IgD-negative memory B cell (primary cell): Measurements from ENCODE around the gene C22orf15. TPM values are rescaled to one million over a fixed set of nuclear protein-coding genes. Genes with fewer than 3 reads are reported as not detected.

Experiments used
- H3K27ac Mint-ChIP-seq, 3 donors: one replicate each; pipeline ENCODE4 v1.8.0; 2020 to 2022; ENCODE audit warnings: mild to moderate bottlenecking in 3 of 3, mixed read lengths in 3 of 3, moderate library complexity in 1 of 3
- H3K27me3 Mint-ChIP-seq: one replicate; pipeline ENCODE4 v1.8.0; 2021; ENCODE audit warnings: mixed read lengths
- H3K36me3 Mint-ChIP-seq: one replicate; pipeline ENCODE4 v1.8.0; 2020; ENCODE audit warnings: mild to moderate bottlenecking, mixed read lengths
- H3K4me1 Mint-ChIP-seq, 3 donors: one replicate each; pipeline ENCODE4 v1.8.0; 2020 to 2022; ENCODE audit warnings: mixed read lengths in 3 of 3, mild to moderate bottlenecking in 1 of 3
- H3K4me3 Mint-ChIP-seq, 4 donors: one replicate each; pipeline ENCODE4 v1.8.0; 2020 to 2022; ENCODE audit warnings: mild to moderate bottlenecking in 4 of 4, mixed read lengths in 4 of 4, moderate library complexity in 3 of 4
- H3K9me3 Mint-ChIP-seq, 3 donors: one replicate each; pipeline ENCODE4 v1.8.0; 2020 to 2021; ENCODE audit warnings: mixed read lengths in 3 of 3, mild to moderate bottlenecking in 1 of 3
- polyA plus RNA-seq: library from polyadenylated mRNA; unstranded; fragments of 300-500 nt; fragmentation: Illumina TruSeq; gene quantifications from one replicate; pipeline ENCODE4 v1.2.3, GENCODE V29; 2021

Gene C22orf15
- polyA plus RNA-seq, 1 donor from 2014 or later, result not detected

GRCh38 chr22:23801238-23801821, 38.5 kb downstream of the C22orf15 start:
- peaks cover 4% of the 10 kb centered on the region for H3K36me3 Mint-ChIP-seq
- H3K4me1 Mint-ChIP-seq, result peaks cover 47 to 64% (median 63%) of the 10 kb centered on the region in 3 donors
- peak overlapping the region; percentile 97 to 99 (median 99) for H3K27ac Mint-ChIP-seq
- peaks cover 1% of the 10 kb centered on the region for H3K27me3 Mint-ChIP-seq
- H3K9me3 Mint-ChIP-seq, result peaks cover 0 to 2% (median 0%) of the 10 kb centered on the region in 3 donors
- H3K4me3 Mint-ChIP-seq, result peak overlapping the region; percentile 74 to 96 (median 89)

GRCh38 chr22:23801886-23802377, 39.1 kb downstream of the C22orf15 start:
- Mint-ChIP-seq H3K27ac (peak overlapping the region; percentile 97 to 99 (median 99)), H3K9me3 (peaks cover 0 to 2% (median 0%) of the 10 kb centered on the region in 3 donors), H3K27me3 (peaks cover 1% of the 10 kb centered on the region), H3K36me3 (peaks cover 4% of the 10 kb centered on the region), H3K4me1 (peaks cover 51 to 68% (median 67%) of the 10 kb centered on the region in 3 donors), H3K4me3 (peak overlapping the region in 3 of 4 donors; percentile 83 to 96 (median 95))

- Mint-ChIP-seq H3K27me3 (peaks cover 1% of the 10 kb centered on the region), H3K9me3 (peaks cover 0 to 2% (median 0%) of the 10 kb centered on the region in 3 donors), H3K36me3 (peaks cover 6% of the 10 kb centered on the region), H3K4me3 (peak overlapping the region; percentile 83 to 96 (median 93)), H3K27ac (peak overlapping the region; percentile 90 to 99 (median 97)), H3K4me1 (peaks cover 53 to 70% (median 67%) of the 10 kb centered on the region in 3 donors)
Observed at GRCh38 chr22:23803001-23803819, 40.4 kb downstream of the C22orf15 start.

- peaks cover 47 to 63% (median 58%) of the 10 kb centered on the region in 3 donors for H3K4me1 Mint-ChIP-seq
- H3K36me3 Mint-ChIP-seq, result peaks cover 4% of the 10 kb centered on the region
- no peaks in the 10 kb centered on the region for H3K9me3 Mint-ChIP-seq
- H3K27ac Mint-ChIP-seq, result peak overlapping the region; percentile 89 to 99 (median 97)
- peak overlapping the region; percentile 83 to 96 (median 93) for H3K4me3 Mint-ChIP-seq
- peaks cover 1% of the 10 kb centered on the region for H3K27me3 Mint-ChIP-seq
Observed at GRCh38 chr22:23804781-23805291, 42.0 kb downstream of the C22orf15 start.

GRCh38 chr22:23806837-23807236, 44.0 kb downstream of the C22orf15 start:
- Mint-ChIP-seq H3K27ac (peak overlapping the region; percentile 59 to 99 (median 97)), H3K4me3 (peak overlapping the region; percentile 30 to 95 (median 91)), H3K27me3 (no peaks in the 10 kb centered on the region), H3K4me1 (peaks cover 38 to 54% (median 50%) of the 10 kb centered on the region in 3 donors), H3K36me3 (peaks cover 11% of the 10 kb centered on the region), H3K9me3 (no peaks in the 10 kb centered on the region)

GRCh38 chr22:23812378-23812777, 49.6 kb downstream of the C22orf15 start:
- H3K27me3 Mint-ChIP-seq, result no peaks in the 10 kb centered on the region
- H3K27ac Mint-ChIP-seq, result no peak overlapping the region
- peaks cover 17 to 25% (median 24%) of the 10 kb centered on the region in 3 donors for H3K4me1 Mint-ChIP-seq
- no peak overlapping the region for H3K4me3 Mint-ChIP-seq
- peaks cover 13% of the 10 kb centered on the region for H3K36me3 Mint-ChIP-seq
- no peaks in the 10 kb centered on the region for H3K9me3 Mint-ChIP-seq

Other genes starting within 250 kb of the C22orf15 start
- gene IGLL1, start 182.7 kb upstream of the C22orf15 start, polyA plus RNA-seq, result not detected
- not detected for gene DRICH1, start 130.7 kb upstream of the C22orf15 start, polyA plus RNA-seq
- gene RGL4, start 72.0 kb upstream of the C22orf15 start, polyA plus RNA-seq, result 3.7 TPM
- 0.20 TPM for gene ZNF70, start 11.9 kb upstream of the C22orf15 start, polyA plus RNA-seq
- 1,081 TPM for gene VPREB3, start 8.6 kb upstream of the C22orf15 start, polyA plus RNA-seq
- gene CHCHD10, start 5.0 kb downstream of the C22orf15 start, polyA plus RNA-seq, result 70.6 TPM
- 6.6 TPM for gene MMP11, start 9.9 kb downstream of the C22orf15 start, polyA plus RNA-seq
- 117 TPM for gene SMARCB1, start 24.0 kb downstream of the C22orf15 start, polyA plus RNA-seq
- 49.4 TPM for gene DERL3, start 76.0 kb downstream of the C22orf15 start, polyA plus RNA-seq
- 20.7 TPM for gene SLC2A11, start 94.9 kb downstream of the C22orf15 start, polyA plus RNA-seq
- 1,216 TPM for gene MIF, start 131.4 kb downstream of the C22orf15 start, polyA plus RNA-seq
- gene GSTT2B, start 198.2 kb downstream of the C22orf15 start, polyA plus RNA-seq, result not detected
- 1.7 TPM for gene DDTL, start 203.9 kb downstream of the C22orf15 start, polyA plus RNA-seq
- 158 TPM for gene DDT, start 211.5 kb downstream of the C22orf15 start, polyA plus RNA-seq
- not detected for gene GSTT2, start 217.1 kb downstream of the C22orf15 start, polyA plus RNA-seq
- gene GSTT4, start 242.5 kb downstream of the C22orf15 start, polyA plus RNA-seq, result not detected
- 9.0 TPM for gene CABIN1, start 248.3 kb downstream of the C22orf15 start, polyA plus RNA-seq